Esophagus muscularis mucosa (tissue), 4 donors: ENCODE data around the gene TMEM247.

Source experiments
- EP300 ChIP-seq: sonication (generic); formaldehyde crosslinking; IDR thresholded peaks from one replicate; pipeline ENCODE4 v1.6.1; 2017; ENCODE audit warnings: antibody characterized with exemption
- POLR2A ChIP-seq: fragments of 450-650 bp; IDR thresholded peaks from one replicate; pipeline ENCODE4 v1.6.1; 2017; ENCODE audit warnings: antibody characterized with exemption, moderate library complexity, mild to moderate bottlenecking, low read depth
- POLR2AphosphoS5 ChIP-seq, 2 donors: sonication (generic); formaldehyde crosslinking; IDR thresholded peaks; one replicate each; pipeline ENCODE4 v1.6.1; 2017; ENCODE audit warnings: antibody characterized with exemption in 2 of 2
- TF ChIP-seq, protein P1 (sequence below), 3 experiments: fragments of 200-600 bp in 2 of 3; fragments of 450-650 bp in 1 of 3; sonication (generic) in 2 of 3; IDR thresholded peaks; one replicate each; pipeline ENCODE4 v1.5.1; 2017 to 2019; ENCODE audit warnings: antibody characterized with exemption in 3 of 3, mild to moderate bottlenecking in 2 of 3, moderate library complexity in 1 of 3

DNA sequence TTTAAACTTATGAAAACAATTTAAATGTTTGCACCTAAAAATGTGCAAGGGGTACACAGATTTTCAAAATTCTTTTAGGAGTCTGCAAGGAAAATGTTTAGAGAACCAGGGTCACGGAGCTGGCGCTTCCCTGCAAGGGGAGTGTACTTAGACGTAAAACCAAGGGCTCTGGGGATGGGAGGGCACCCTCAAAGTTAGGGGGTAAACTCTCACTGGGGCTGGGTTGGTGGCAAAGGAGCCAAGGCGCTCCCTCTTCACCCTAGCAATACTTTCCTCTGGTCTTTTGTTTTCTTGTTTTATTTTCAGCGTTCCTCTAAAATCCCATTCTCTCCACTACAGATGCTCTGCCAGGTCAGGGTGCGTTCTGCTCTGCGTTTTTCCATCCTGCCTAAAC lies 20.0 kb downstream of the TMEM247 start:
- TF ChIP-seq, protein P1, sequence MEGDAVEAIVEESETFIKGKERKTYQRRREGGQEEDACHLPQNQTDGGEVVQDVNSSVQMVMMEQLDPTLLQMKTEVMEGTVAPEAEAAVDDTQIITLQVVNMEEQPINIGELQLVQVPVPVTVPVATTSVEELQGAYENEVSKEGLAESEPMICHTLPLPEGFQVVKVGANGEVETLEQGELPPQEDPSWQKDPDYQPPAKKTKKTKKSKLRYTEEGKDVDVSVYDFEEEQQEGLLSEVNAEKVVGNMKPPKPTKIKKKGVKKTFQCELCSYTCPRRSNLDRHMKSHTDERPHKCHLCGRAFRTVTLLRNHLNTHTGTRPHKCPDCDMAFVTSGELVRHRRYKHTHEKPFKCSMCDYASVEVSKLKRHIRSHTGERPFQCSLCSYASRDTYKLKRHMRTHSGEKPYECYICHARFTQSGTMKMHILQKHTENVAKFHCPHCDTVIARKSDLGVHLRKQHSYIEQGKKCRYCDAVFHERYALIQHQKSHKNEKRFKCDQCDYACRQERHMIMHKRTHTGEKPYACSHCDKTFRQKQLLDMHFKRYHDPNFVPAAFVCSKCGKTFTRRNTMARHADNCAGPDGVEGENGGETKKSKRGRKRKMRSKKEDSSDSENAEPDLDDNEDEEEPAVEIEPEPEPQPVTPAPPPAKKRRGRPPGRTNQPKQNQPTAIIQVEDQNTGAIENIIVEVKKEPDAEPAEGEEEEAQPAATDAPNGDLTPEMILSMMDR (IDR thresholded peaks at IDR 0.05) = no peak
- no peak for TF ChIP-seq POLR2AphosphoS5 (IDR thresholded peaks at IDR 0.05)
- no peak for TF ChIP-seq EP300
- no peak for TF ChIP-seq POLR2A
